GM12878 (cell line): Measurements from ENCODE around the gene TCF25. TPM values are rescaled to one million over a fixed set of nuclear protein-coding genes. Genes with fewer than 3 reads are reported as not detected.

Experiments
- ATAC-seq: fragments of 200-7000 bp; cut with Tn5 transposase; 3 replicates; pipeline ENCODE4 v1.9.1; 2020; ENCODE audit warnings: mild to moderate bottlenecking, moderate library complexity
- BruUV-seq: library from RNA; stranded (reverse); fragments of 400-500 nt; replicated peaks from 2 replicates; lab custom pipeline; 2021; lab: Mats Ljungman, UMichigan
- CTCF ChIA-PET: fragments of 300-600 bp; sonication (Branson Sonifier 250); formaldehyde crosslinking; extraction: SDS; loops from one replicate; lab custom pipeline; 2021; ENCODE audit warnings: inconsistent platforms; lab: Yijun Ruan, JAX
- POLR2A ChIA-PET: fragments of 350-600 bp; formaldehyde crosslinking; extraction: SDS; loops from one replicate; lab custom pipeline; 2021; ENCODE audit warnings: inconsistent platforms; lab: Charles Lee
- RAD21 ChIA-PET: fragments of 300-600 bp; sonication (Branson Sonifier 250); formaldehyde crosslinking; loops from one replicate; lab custom pipeline; 2023; ENCODE audit warnings: antibody characterized with exemption; ENCODE audit not compliant: unreplicated experiment; lab: Charles Lee
- SMC1A ChIA-PET: fragments of 300-600 bp; sonication (Branson Sonifier 250); formaldehyde crosslinking; loops from one replicate; lab custom pipeline; 2023; ENCODE audit not compliant: unreplicated experiment, uncharacterized antibody; lab: Charles Lee
- DNase-seq: peaks from one replicate; pipeline ENCODE4 v3.0.0-alpha.2; 2011; ENCODE audit warnings: low read depth, low spot score
- FAIRE-seq: peaks from 3 replicates; lab custom pipeline; 2011; peaks lifted over from hg19 to GRCh38; lab: Jason Lieb, UNC
- H2AFZ ChIP-seq: 2 replicates; pipeline ENCODE4 v1.6.0; 2011; ENCODE audit warnings: low read depth, low read length, control low read depth; ENCODE audit not compliant: control insufficient read depth
- H3K27ac ChIP-seq: 2 replicates; pipeline ENCODE4 v1.5.1; 2011; ENCODE audit warnings: control low read depth; ENCODE audit not compliant: control insufficient read depth, insufficient read depth
- H3K27me3 ChIP-seq, 2 experiments: replicated peaks in 1 of 2; 2 replicates each; pipeline versions ENCODE4 v1.6.0 to v1.6.1; 2011; ENCODE audit warnings: low read length in 1 of 2; ENCODE audit not compliant: control insufficient read depth in 2 of 2, insufficient read depth in 2 of 2
- H3K36me3 ChIP-seq, 2 experiments: 2 replicates each; pipeline ENCODE4 v1.5.1; 2011; ENCODE audit warnings: low read length in 1 of 2; ENCODE audit not compliant: control insufficient read depth in 2 of 2, insufficient read depth in 2 of 2
- H3K4me1 ChIP-seq: 2 replicates; pipeline ENCODE4 v1.6.1; 2011; ENCODE audit warnings: mild to moderate bottlenecking, low read length, moderate library complexity, mixed read lengths; ENCODE audit not compliant: control insufficient read depth, insufficient read depth
- H3K4me2 ChIP-seq: 2 replicates; pipeline ENCODE4 v1.6.0; 2011; ENCODE audit warnings: control low read depth; ENCODE audit not compliant: control insufficient read depth, insufficient read depth
- H3K4me3 ChIP-seq: fragments of 200-600 bp; sonication (generic); 2 replicates; pipeline ENCODE4 v1.5.1; 2016
- H3K79me2 ChIP-seq: 2 replicates; pipeline ENCODE4 v1.6.0; 2011; ENCODE audit warnings: low read length; ENCODE audit not compliant: control insufficient read depth, insufficient read depth
- H3K9ac ChIP-seq: 2 replicates; pipeline ENCODE4 v1.8.0; 2011; ENCODE audit warnings: low read length, control low read depth, mixed read lengths; ENCODE audit not compliant: control insufficient read depth, insufficient read depth
- H3K9me3 ChIP-seq: replicated peaks from 3 replicates; pipeline ENCODE4 v1.5.1; 2011; ENCODE audit warnings: mild to moderate bottlenecking, low read length; ENCODE audit not compliant: control insufficient read depth, insufficient read depth
- H4K20me1 ChIP-seq: 2 replicates; pipeline ENCODE4 v1.6.0; 2011; ENCODE audit not compliant: control insufficient read depth, insufficient read depth
- ASH2L ChIP-seq: fragments of 300-600, 200-600 bp; sonication (generic); IDR thresholded peaks from 2 replicates; pipeline ENCODE4 v1.6.1; 2017; ENCODE audit warnings: low read depth, mild to moderate bottlenecking, borderline replicate concordance
- BACH1 ChIP-seq: fragments of 450-650 bp; IDR thresholded peaks from 2 replicates; pipeline ENCODE4 v1.6.1; 2017; ENCODE audit warnings: mild to moderate bottlenecking, borderline replicate concordance
- BHLHE40 ChIP-seq, 2 experiments: fragments of 450-650 bp in 1 of 2; IDR thresholded peaks; 2 replicates each; pipeline ENCODE4 v1.6.1; 2011 to 2017; ENCODE audit warnings: low read depth in 2 of 2, borderline replicate concordance in 1 of 2, improper control_type of control experiment in 1 of 2, low read length in 1 of 2, mild to moderate bottlenecking in 1 of 2
- DPF2 ChIP-seq: fragments of 450-650 bp; IDR thresholded peaks from 2 replicates; pipeline ENCODE4 v1.6.1; 2017; ENCODE audit warnings: mild to moderate bottlenecking
- JUND ChIP-seq: IDR thresholded peaks from 2 replicates; pipeline ENCODE4 v1.6.1; 2012; ENCODE audit warnings: low read depth, mild to moderate bottlenecking, low read length, improper control_type of control experiment, moderate library complexity
- MLLT1 ChIP-seq: fragments of 450-650 bp; IDR thresholded peaks from 2 replicates; pipeline ENCODE4 v1.6.1; 2016; ENCODE audit warnings: mild to moderate bottlenecking
- NFYA ChIP-seq: IDR thresholded peaks from 2 replicates; pipeline ENCODE4 v1.6.1; 2011; ENCODE audit warnings: low read depth, mild to moderate bottlenecking, low read length, improper control_type of control experiment, borderline replicate concordance
- SMARCA5 ChIP-seq: fragments of 450-650 bp; IDR thresholded peaks from 2 replicates; pipeline ENCODE4 v1.6.1; 2017; ENCODE audit warnings: mild to moderate bottlenecking
- TAF1 ChIP-seq: IDR thresholded peaks from 2 replicates; pipeline ENCODE4 v1.6.1; 2011; ENCODE audit warnings: mild to moderate bottlenecking, low read depth, low read length, borderline replicate concordance
- TCF3 ChIP-seq: IDR thresholded peaks from 2 replicates; pipeline ENCODE4 v1.6.1; 2012; ENCODE audit warnings: low read depth, mild to moderate bottlenecking, low read length, borderline replicate concordance; ENCODE audit not compliant: insufficient read depth
- TCF7 ChIP-seq: IDR thresholded peaks from 2 replicates; pipeline ENCODE4 v1.6.1; 2014; ENCODE audit warnings: antibody characterized with exemption, borderline replicate concordance
- WGBS: methylation state at CpG from one replicate; pipeline ENCODE4 v1.1.6; 2016; ENCODE audit warnings: low lambda C conversion rate; ENCODE audit not compliant: insufficient replicate concordance, insufficient coverage; ENCODE audit errors: missing lambda C conversion rate; 5-methylcytosine and 5-hydroxymethylcytosine counted together
- in situ Hi-C: fragments of 300-500 bp; cut with MboI; formaldehyde crosslinking; loops from 9 replicates; pipeline ENCODE4 v1.14.3; 2018; ENCODE audit warnings: mixed read lengths
- intact Hi-C: fragments of 100-400 bp; cut with micrococcal nuclease; formaldehyde crosslinking; loops from one replicate; pipeline ENCODE4 v1.14.2; 2022; ENCODE audit not compliant: unreplicated experiment
- polyA plus RNA-seq, 11 experiments: library from polyadenylated mRNA; depleted of rRNA in 4 of 11; unstranded in 6 of 11; stranded (reverse) in 5 of 11; fragments of >200 nt; fragmentation: Nextera tagmentation in 4 of 11; fragmentation: Illumina TruSeq in 1 of 11; extraction: Ambion mirVana in 4 of 11; extraction: Trizol in 1 of 11; gene quantifications; 1 replicate in 1 of 11; 2 replicates in 10 of 11; pipeline versions ENCODE4 v1.2.1 to v1.2.3, GENCODE V29; 2011 to 2016; ENCODE audit warnings: inconsistent platforms in 2 of 11, missing spikeins in 2 of 11, low read depth in 1 of 11
- total RNA-seq, 4 experiments: library from RNA; depleted of rRNA in 3 of 4; stranded (reverse); fragments of >200 nt in 3 of 4; fragmentation: Illumina TruSeq in 1 of 4; extraction: Trizol in 1 of 4; gene quantifications; 2 replicates each; pipeline versions ENCODE4 v1.2.1 to v1.2.3, GENCODE V29; 2013 to 2021

The TCF25 gene
- total and polyA plus RNA-seq, 10 of the 15 experiments (the other 5 are each of a cell fraction or from before 2014, with no cell fraction given): 8.4 to 130 (median 89.4) TPM

- TF ChIP-seq MLLT1 (no peak), TAF1 (no peak), ASH2L (no peak), BHLHE40 (IDR thresholded peaks at IDR 0.05; ENCODE audit: borderline replicate concordance in 1 of 2, low read depth in 2 of 2, low read length in 1 of 2) (no peak), TCF3 (no peak), NFYA (no peak), JUND (no peak), TCF7 (no peak), SMARCA5 (no peak), BACH1 (no peak), DPF2 (no peak)
- no TSS peak for BruUV-seq
- no peaks in the 10 kb centered on the region for H3K79me2 ChIP-seq
- H3K4me2 ChIP-seq: no peak overlapping the region
- H4K20me1 ChIP-seq: no peaks in the 10 kb centered on the region; the same call in 1 of the 2 replicates
- H3K27ac ChIP-seq: no peak overlapping the region
- no peak overlapping the region for H2AFZ ChIP-seq
- intact Hi-C loops (loop anchor here (10.0 kb wide), 1 partner anchor 211 kb away; the partner anchor contains the start of gene SPATA2L), in situ Hi-C loops (no loop called here)
- DNase-seq (no peak), FAIRE-seq (no peak), ATAC-seq (no peak)
- ChIA-PET POLR2A (no interaction called here), RAD21 (no interaction called here), CTCF (no interaction called here), SMC1A (interaction anchor here (0.7 to 1.1 kb wide), 2 partner anchors 10 to 216 kb away, joined by 3 read pairs; no protein-coding TSS in a partner anchor)
- H3K9ac ChIP-seq: no peak overlapping the region
- H3K4me3 ChIP-seq: no peak overlapping the region
- H3K9me3 ChIP-seq: no peaks in the 10 kb centered on the region
- peaks cover 0 to under 1% of the 10 kb centered on the region in 2 experiments; a peak in 1 of 4 replicates for H3K27me3 ChIP-seq
- 95% methylated on average over 40 of the region's 40 CpGs for WGBS
- H3K36me3 ChIP-seq: peaks cover 2 to 3% of the 10 kb centered on the region in 2 experiments; a peak in 3 of 4 replicates
- H3K4me1 ChIP-seq: peaks cover 11% of the 10 kb centered on the region
Observed at GRCh38 chr16:89915303-89916232, 42.2 kb downstream of the TCF25 start.
